Stimulated activated CD8-positive, alpha-beta memory T cell treated with anti-CD3 and anti-CD28 coated beads, Interleukin-15, amount 100 ng/mL, for 4 hours (primary cell): ENCODE measurements around the gene CNOT1.
"Not testable (repeated sequence)": the region's sequence is repeated elsewhere in the genome, so short reads cannot be mapped to it uniquely, and the experiment has no call there.

Experiments
- DNase-seq, 2 donors: peaks; one replicate each; pipeline ENCODE4 v3.0.0-alpha.2; 2020; ENCODE audit warnings: low read depth in 2 of 2

CNOT1 gene

DNA sequence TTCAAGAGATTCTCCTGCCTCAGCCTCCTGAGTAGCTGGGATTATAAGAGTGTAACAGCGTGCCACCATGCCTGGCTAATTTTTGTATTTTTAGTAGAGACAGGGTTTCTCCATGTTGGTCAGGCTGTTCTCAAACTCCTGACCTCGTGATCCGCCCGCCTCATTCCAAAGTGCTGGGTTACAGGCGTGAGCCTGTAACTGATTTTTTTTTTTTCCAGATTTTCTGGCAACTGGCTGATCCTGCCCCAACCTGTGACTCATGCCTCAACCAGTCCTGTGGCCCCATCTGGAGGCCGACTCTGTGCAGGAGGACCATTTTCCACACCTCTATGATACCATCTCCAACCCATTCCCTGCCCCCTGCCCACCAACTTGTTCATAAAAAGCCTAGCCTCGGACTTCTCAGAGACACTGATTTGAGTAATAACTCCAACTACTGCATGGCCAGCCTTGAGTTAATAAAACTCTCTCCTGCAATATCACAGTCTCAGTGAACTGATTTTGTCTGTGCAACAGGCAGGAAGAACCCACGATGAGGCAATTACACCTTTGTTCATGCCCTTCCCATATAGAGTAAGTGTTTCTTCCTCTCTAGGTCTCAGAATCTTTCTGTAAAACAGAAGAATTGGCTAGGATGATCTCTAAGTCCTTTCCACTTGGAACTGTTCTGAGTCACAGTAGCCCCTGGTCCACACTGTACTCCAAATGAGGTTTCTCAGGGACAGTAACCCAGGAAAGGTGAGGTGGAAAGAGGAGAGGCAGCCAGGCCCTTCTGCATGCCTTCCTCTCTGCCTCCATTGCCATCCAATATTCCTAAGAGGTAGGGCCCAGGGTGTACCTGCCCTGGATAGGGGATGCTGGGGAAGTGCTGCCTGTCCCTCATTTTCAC, 8.8 kb upstream of the CNOT1 start:
- DNase-seq, result no peak

GRCh38 chr16:58637021-58637420, 7.4 kb upstream of the CNOT1 start:
- DNase-seq, result not testable (repeated sequence)

DNA sequence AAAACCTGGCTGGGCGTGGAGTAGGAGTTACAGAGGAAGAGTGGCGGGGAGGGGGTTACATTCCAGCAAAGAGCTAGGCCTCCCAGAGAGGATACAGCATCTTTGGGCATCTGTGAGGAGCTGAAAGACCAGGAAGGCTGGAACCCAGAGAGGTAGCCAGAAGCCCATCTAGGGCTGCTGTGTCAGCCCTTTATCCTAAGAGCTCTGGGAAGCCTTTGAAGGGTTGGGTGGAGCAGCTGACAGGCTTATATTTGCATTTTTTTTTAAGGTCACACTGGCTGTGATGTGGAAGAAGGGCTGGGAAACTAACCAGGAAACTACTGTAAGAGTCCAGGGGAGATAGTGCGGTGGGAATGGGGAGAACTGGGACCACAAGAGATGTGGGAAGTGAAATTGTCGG, 6.8 kb upstream of the CNOT1 start:
- DNase-seq, result no peak

DNA sequence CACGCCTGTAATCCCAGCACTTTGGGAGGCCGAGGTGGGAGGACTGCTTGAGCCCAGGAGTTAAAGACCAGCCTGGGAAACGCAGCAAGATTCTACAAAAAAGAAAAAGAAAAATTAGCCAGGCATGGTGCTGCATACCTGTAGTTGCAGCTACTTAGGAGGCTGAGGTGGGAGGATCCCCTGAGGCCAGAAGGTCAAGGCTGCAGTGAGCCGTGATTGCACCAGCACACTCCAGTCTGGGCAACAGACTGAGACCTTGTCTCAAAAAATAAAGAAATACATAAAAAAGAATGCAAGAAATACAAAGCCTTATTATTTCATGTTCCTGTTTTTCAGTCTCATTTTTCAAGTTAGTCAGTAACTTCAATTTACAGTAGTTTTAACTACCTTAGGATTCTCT, 5.9 kb upstream of the CNOT1 start:
- no peak for DNase-seq

- no peak for DNase-seq
These were observed 4.7 kb upstream of the CNOT1 start for GRCh38 chr16:58634265-58634802.

GRCh38 chr16:58628845-58629732, 537 bp downstream of the CNOT1 start:
- peak; percentile 11 to 31 for DNase-seq

DNA sequence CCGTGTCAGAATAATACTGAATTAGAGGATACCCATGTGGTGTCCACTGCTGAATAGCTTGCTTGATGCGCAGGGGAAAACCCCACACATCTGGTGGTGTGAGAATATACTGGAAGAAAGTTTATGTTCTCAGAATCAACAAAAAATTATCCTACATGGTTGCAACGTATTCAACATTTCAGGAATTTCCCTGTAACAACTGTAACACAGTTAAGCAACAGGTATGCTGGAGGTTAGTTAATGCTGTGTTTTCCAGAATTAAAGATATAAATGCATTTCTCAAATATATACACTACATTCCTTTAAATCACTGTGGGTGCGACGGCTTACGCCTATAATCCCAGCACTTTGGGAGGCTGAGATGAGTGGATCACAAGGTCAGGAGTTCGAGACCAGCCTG, 5.4 kb downstream of the CNOT1 start:
- DNase-seq, result no peak

- no peak for DNase-seq
These were observed 9.2 kb downstream of the CNOT1 start for GRCh38 chr16:58620396-58620795.

- DNase-seq, result no peak
These were observed 14.3 kb downstream of the CNOT1 start for GRCh38 chr16:58615280-58615679.

GRCh38 chr16:58614860-58615259, 14.8 kb downstream of the CNOT1 start:
- no peak for DNase-seq

GRCh38 chr16:58614212-58614611, 15.4 kb downstream of the CNOT1 start:
- DNase-seq, result no peak

DNA sequence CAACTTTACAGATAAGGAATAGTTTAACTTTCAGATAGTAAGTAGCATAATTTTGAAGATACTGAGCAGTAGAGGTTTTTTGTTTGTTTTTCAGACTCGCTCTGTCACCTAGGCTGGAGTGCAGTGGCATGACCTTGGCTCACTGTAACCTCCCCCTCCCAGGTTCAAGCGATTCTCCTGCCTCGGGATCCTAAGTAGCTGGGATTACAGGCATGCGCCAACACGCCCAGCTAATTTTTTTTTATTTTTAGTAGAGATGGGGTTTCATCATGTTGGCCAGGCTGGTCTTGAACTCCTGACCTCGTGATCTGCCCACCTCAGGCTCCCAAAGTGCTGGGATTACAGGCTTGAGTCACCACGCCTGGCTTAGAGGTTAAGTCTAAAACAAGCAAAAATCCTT, 16.7 kb downstream of the CNOT1 start:
- not testable (repeated sequence) for DNase-seq

- DNase-seq, result no peak
These were observed 21.0 kb downstream of the CNOT1 start for GRCh38 chr16:58608601-58609136.

DNA sequence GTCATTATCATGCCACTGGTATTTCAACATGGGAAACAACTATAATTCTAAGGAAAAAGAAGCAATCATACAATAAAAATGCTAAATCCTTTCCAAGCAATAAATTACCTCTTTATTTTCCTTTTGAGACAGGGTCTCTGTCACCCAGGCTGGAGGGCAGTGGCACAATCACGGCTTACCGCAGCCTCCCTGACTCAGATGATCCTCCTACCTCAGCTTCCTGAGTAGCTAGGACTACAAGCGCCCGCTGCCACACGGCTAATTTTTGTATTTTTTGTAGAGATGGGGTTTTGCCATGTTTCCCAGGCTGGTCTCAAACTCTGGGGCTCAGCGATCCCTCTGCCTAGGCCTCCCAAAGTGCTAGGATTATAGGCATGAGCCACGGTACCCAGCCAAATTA, 24.1 kb downstream of the CNOT1 start:
- no peak for DNase-seq

GRCh38 chr16:58591083-58591482, 38.5 kb downstream of the CNOT1 start:
- no peak for DNase-seq

DNA sequence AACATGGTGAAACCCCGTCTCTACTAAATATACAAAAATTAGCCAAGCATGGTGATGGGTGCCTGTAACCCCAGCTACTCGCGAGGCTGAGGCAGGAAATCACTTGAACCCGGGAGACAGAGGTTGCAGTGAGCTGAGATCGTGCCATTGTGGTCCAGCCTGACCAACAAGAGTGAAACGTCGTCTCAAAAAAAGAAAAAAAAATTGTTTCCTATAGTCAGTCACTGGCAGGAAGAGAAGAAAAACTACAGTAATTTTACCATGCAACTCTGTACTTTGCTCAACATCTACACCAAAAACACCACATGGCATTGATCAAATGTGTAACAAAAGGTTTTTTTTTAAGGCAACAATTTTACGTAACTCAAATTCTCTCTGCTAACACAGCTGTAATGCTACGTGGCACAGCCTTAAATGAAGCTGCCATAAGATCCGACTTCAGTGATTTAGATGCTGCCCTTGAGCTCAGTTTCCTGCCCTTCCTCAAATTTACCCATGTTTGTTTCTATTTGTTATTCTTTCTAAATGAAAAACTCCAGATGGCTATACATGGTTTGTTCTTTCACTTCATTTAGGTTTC, 40.2 kb downstream of the CNOT1 start:
- no peak for DNase-seq

- no peak for DNase-seq
These were observed 41.2 kb downstream of the CNOT1 start for GRCh38 chr16:58588406-58588805.

DNA sequence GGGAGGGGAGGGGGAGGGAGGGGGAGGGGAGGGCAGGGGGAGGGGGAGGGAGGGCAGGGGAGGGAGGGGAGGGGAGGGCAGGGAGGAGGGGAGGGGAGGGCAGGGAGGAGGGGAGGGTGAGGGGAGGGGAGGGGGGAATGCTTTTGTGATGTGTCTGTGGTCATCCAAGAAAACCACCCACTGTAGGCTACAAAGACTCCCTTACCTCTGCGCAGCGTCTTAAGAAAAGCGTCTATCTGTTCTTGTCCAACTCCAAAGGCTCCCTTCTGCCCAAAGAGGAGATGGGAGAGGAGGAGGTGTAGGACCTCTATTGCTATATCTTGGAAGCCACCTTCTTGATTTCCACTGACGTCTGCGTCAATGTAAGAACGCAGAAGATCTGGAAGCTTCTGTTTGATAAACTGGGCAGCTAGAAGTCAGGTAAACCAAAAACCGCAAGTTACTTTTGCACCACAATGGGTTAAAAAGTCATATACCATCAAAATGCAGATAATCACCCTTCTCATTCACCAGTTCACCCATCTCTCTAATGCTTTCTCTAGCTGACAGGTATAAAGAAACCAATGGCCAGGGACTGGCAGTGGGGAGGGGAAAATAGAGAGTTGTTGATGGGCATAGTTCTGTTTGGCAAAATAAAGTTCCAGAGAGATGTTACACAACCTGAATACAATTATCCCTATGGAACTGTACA, 43.1 kb downstream of the CNOT1 start:
- no peak for DNase-seq

- no peak for DNase-seq
These were observed 44.7 kb downstream of the CNOT1 start for GRCh38 chr16:58584831-58585505.

DNA sequence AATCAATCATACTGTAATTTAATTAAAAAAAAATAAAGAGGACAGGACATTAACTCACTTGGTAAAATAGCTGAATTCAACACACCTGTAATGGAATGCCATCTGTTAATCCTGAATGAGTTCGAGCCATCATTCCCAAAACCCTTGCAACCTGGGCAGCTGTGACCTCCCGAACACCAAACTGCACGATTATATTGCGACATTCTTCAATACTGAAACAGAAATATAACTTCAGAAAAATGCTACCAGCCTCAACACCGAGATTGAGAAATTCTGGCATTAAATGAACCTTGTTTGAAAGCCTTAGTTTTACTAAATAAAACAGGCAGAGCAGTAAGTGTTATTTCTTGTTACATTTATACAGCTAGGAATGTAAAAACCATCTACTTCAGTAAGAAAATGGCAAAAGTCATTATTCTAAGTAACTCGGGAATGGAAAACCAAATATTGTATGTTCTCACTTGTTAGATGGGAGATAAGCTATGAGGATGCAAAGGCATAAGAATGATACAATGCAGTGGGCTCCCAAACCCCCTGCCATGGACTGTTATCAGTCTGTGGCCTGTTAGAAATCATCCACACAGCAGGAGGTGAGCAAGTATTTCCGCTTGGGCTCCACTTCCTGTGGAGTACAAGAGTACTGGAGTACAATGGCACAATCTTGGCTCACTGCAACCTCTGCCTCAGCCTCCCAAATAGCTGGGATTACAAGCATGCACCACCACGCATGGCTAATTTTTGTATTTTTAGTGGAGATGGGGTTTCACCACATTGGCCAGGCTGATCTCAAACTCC, 46.5 kb downstream of the CNOT1 start:
- DNase-seq, result no peak
